Measurements from ENCODE around the gene PHGDH. TPM values are rescaled to one million over a fixed set of nuclear protein-coding genes. Genes with fewer than 3 reads are reported as not detected.

Gene PHGDH
- total and polyA plus RNA-seq, 2 donors (not counting 3 experiments of a cell fraction or from before 2014, with no cell fraction given) = 37.9 to 120 TPM

DNA sequence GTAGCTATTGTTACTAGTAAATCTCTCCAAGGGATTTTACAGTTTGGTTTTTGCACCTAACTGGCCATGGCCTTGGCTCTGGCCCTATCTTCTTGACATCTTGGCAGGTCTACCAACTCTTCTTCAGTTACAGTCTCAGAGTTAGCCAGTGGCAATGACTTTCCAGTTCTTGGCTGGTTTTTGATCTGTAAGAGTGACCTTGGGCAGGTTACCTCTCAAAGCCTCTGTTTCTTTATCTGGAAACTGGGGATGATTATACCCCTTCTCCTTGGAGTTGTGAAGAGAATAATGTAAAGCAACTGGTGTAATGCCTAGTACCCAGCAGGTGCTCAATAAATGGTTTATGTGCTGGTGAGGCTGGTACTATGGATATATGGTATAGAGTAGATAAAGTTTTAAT is 6.7 kb downstream of the PHGDH start:
- Histone ChIP-seq H4K20me1 (replicated peaks; ENCODE audit: control insufficient read depth, extremely low read depth, insufficient read depth, low read length) (no peaks in the 10 kb centered on the region), H3K4me1 (ENCODE audit: control insufficient read depth, extremely low read depth, insufficient read depth, low read length) (peaks cover 2% of the 10 kb centered on the region), H3K4me2 (ENCODE audit: insufficient read depth, low read length) (no peak overlapping the region), H3K9ac (replicated peaks; ENCODE audit: extremely low read depth, insufficient read depth, low read length) (no peak overlapping the region), H3K27ac (ENCODE audit: insufficient read depth, low read depth, low read length) (no peak overlapping the region), H2AFZ (ENCODE audit: low read depth, low read length) (no peak overlapping the region), H3K4me3 (replicated peaks in 1 of 3; ENCODE audit: insufficient read depth in 1 of 3, low read depth in 1 of 3, low read length in 3 of 3) (no peak overlapping the region), H3K9me1 (replicated peaks; ENCODE audit: control insufficient read depth, extremely low read depth, insufficient read depth, low read length) (no peaks in the 10 kb centered on the region), H3K9me3 (replicated peaks; ENCODE audit: control insufficient read depth, insufficient read depth, low read length) (no peaks in the 10 kb centered on the region), H3K79me2 (ENCODE audit: control insufficient read depth, insufficient read depth, low read length) (peaks cover 19% of the 10 kb centered on the region), H3K36me3 (ENCODE audit: control insufficient read depth in 2 of 2, extremely low read depth in 1 of 2, insufficient read depth in 2 of 2, low read length in 2 of 2) (no peaks in the 10 kb centered on the region), H3K27me3 (ENCODE audit: control insufficient read depth in 2 of 2, insufficient read depth in 2 of 2, low read length in 2 of 2) (no peaks in the 10 kb centered on the region)
- no TSS peak for BruUV-seq (replicated peaks)
- POLR2A ChIA-PET = no interaction called here
- FAIRE-seq (no peak), DNase-seq (ENCODE audit: low read depth, low spot score) (no peak)
- TF ChIP-seq POLR2A (IDR thresholded peaks at IDR 0.05; ENCODE audit: low read depth, low read length) (no peak), FOS (IDR thresholded peaks at IDR 0.05; ENCODE audit: borderline replicate concordance, insufficient read depth, low read length) (no peak), JUN (IDR thresholded peaks at IDR 0.05; ENCODE audit: borderline replicate concordance, insufficient read depth, insufficient read length, low read depth) (no peak), POLR2AphosphoS5 (IDR thresholded peaks at IDR 0.05; ENCODE audit: insufficient read depth, low read depth, low read length) (no peak), GATA2 (IDR thresholded peaks at IDR 0.05; ENCODE audit: insufficient read depth, insufficient read length, low read depth, low read length) (no peak), EZH2 (IDR thresholded peaks at IDR 0.05; ENCODE audit: borderline replicate concordance, low read depth, low read length, severe bottlenecking) (no peak), MYC (IDR thresholded peaks at IDR 0.05; ENCODE audit: low read depth, low read length) (no peak)
- TF ChIP-seq, protein P1, sequence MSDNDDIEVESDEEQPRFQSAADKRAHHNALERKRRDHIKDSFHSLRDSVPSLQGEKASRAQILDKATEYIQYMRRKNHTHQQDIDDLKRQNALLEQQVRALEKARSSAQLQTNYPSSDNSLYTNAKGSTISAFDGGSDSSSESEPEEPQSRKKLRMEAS (IDR thresholded peaks at IDR 0.05; ENCODE audit: insufficient read depth, insufficient read length) = no peak
- TF ChIP-seq, protein P2, sequence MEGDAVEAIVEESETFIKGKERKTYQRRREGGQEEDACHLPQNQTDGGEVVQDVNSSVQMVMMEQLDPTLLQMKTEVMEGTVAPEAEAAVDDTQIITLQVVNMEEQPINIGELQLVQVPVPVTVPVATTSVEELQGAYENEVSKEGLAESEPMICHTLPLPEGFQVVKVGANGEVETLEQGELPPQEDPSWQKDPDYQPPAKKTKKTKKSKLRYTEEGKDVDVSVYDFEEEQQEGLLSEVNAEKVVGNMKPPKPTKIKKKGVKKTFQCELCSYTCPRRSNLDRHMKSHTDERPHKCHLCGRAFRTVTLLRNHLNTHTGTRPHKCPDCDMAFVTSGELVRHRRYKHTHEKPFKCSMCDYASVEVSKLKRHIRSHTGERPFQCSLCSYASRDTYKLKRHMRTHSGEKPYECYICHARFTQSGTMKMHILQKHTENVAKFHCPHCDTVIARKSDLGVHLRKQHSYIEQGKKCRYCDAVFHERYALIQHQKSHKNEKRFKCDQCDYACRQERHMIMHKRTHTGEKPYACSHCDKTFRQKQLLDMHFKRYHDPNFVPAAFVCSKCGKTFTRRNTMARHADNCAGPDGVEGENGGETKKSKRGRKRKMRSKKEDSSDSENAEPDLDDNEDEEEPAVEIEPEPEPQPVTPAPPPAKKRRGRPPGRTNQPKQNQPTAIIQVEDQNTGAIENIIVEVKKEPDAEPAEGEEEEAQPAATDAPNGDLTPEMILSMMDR (IDR thresholded peaks at IDR 0.05; ENCODE audit: extremely low read depth in 1 of 2, insufficient read depth in 1 of 2, low read depth in 1 of 2, low read length in 2 of 2) = no peak
- intact Hi-C loops (cut with micrococcal nuclease) = no loop called here
- CTCF ChIA-PET = interaction anchor here (0.9 kb wide), 1 partner anchor 10 kb away, joined by 3 read pairs; no protein-coding TSS in a partner anchor
- dilution Hi-C loops (cut with MboI; ENCODE audit: extremely low pct_ligation_motif_present, low sequenced_read_pairs) = no loop called here
